Lower leg skin (tissue), 4 donors: ENCODE results near the gene PEAR1. TPM values are rescaled to one million over a fixed set of nuclear protein-coding genes. Genes with fewer than 3 reads are reported as not detected.

ENCODE experiments used
- DNase-seq, 2 donors: peaks; one replicate each; pipeline ENCODE4 v3.0.0-alpha.2; 2019; ENCODE audit warnings: low spot score in 2 of 2
- H3K4me3 ChIP-seq: fragments of 200-600 bp; sonication (generic); 2 replicates; pipeline ENCODE4 v1.5.1; 2017; ENCODE audit warnings: mild to moderate bottlenecking, low read depth; ENCODE audit not compliant: poor library complexity, severe bottlenecking
- CTCF ChIP-seq, 3 donors: fragments of 450-650 bp; IDR thresholded peaks; one replicate each; pipeline ENCODE4 v1.5.1; 2016; ENCODE audit warnings: antibody characterized with exemption in 3 of 3, mild to moderate bottlenecking in 3 of 3, moderate library complexity in 2 of 3
- POLR2A ChIP-seq, 2 donors: fragments of 450-650 bp; IDR thresholded peaks; one replicate each; pipeline ENCODE4 v1.6.1; 2016 to 2017; ENCODE audit warnings: antibody characterized with exemption in 2 of 2, mild to moderate bottlenecking in 1 of 2, moderate library complexity in 1 of 2
- WGBS, 2 donors: methylation state at CpG; one replicate each; pipeline ENCODE4 v1.1.5; 2018; 5-methylcytosine and 5-hydroxymethylcytosine counted together
- intact Hi-C: fragments of 100-400 bp; cut with DNase I; formaldehyde crosslinking; loops from one replicate; pipeline ENCODE4 v1.15.0; 2023; ENCODE audit warnings: low total_unique reads
- total RNA-seq, 4 donors: library from RNA; depleted of rRNA; stranded (reverse); fragments of >200 nt; gene quantifications; one replicate each; pipeline ENCODE4 v1.1.0, GENCODE V29; 2016

PEAR1 gene
- total RNA-seq, 4 donors from 2014 or later = 2.1 to 10.2 (median 6.6) TPM

DNA sequence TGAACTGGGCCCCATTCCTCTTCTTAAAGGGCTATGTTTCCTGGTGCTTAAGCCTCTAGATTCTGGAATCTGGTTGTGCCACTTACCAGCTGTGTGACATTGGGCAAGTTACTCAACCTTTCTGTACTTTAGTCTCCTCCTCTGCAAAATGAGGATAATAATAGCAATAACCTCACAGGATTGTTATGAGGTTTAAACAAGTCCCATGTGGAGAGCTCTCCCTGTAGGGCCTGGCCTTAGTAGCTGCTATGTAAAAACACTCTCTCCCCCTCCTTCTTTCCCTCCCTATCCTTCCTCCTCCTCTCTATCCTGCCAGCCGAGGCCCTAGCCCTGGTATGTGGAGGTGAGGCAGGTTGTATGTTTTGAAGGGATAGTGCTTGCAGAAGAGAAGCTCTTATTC is 8.2 kb upstream of the PEAR1 start:
- intact Hi-C loops = no loop called here

DNA sequence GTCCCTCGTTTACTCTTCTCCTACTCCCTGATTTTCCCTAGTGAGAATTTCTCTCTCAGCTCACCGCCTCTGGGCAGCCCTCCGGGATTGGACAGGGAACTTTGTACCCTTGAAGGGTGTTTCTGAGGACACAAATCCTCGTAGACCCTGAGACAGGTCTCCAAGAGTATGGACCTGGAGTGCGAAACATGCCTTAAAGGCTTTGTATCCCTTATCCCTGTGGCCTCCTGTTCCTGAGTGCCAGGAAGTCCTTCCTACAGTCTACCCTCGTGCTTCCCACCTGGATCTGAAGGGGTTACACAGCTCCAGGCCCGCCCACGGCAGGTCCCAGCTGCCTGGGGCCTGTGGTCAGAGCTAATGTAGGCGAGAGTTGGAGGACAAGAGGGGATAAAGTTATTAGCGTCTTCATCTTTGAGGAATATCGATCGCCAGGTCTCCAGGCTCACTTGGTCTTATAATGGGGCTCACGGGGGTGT is 7.6 kb upstream of the PEAR1 start:
- intact Hi-C loops = no loop called here
- H3K4me3 ChIP-seq = no peak overlapping the region
- TF ChIP-seq CTCF (IDR thresholded peaks at IDR 0.05) (no peak), POLR2A (IDR thresholded peaks at IDR 0.05) (no peak)
- no peak for DNase-seq
- 67 to 70% methylated on average over 13 of the region's 13 CpGs for WGBS, 2 donors

More for the DNA sequence above, 8.2 kb upstream of the PEAR1 start:
- H3K4me3 ChIP-seq = no peak overlapping the region
- TF ChIP-seq CTCF (IDR thresholded peaks at IDR 0.05) = no peak
- no peak for TF ChIP-seq POLR2A (IDR thresholded peaks at IDR 0.05)
- WGBS, 2 donors = 36 to 43% methylated on average over 1 of the region's 1 CpG
- no peak for DNase-seq

DNA sequence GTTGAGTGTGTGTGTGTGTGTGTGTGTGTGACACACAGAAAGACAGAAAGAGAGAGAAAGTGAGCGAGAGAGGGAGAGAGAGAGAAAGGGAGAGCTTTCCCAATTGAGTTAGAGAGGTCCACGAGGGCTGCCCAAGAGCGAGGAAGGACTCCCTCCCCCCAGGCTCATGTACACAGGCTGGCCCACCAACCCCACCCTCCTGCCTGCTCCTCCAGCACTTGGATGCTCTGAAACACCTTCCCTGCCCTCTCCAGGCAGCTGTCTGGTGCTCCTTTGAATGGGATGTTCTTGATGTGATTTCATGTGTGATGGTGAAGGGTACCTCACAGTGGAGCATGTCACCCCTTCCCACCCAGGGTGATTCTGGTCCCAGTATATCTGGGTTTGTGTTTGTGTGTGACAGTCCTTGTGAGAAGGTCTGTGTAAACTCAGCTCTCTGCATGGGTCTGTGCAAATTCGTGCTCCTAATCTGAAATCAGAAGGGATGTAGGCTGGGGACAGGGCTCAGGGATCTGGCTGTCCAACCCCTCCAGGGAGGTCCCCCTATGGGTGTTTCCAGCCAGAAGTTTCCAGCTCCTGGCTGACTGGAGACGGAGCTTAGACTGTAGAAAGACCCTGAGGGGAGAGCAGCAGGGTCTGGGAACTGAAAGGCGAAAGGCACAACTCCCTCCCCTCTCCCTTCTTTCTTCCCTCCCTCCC is 6.8 kb upstream of the PEAR1 start:
- DNase-seq = no peak
- intact Hi-C loops = no loop called here
- TF ChIP-seq CTCF (IDR thresholded peaks at IDR 0.05) (no peak), POLR2A (IDR thresholded peaks at IDR 0.05) (no peak)
- 41 to 44% methylated on average over 6 of the region's 6 CpGs for WGBS, 2 donors
- no peak overlapping the region for H3K4me3 ChIP-seq

DNA sequence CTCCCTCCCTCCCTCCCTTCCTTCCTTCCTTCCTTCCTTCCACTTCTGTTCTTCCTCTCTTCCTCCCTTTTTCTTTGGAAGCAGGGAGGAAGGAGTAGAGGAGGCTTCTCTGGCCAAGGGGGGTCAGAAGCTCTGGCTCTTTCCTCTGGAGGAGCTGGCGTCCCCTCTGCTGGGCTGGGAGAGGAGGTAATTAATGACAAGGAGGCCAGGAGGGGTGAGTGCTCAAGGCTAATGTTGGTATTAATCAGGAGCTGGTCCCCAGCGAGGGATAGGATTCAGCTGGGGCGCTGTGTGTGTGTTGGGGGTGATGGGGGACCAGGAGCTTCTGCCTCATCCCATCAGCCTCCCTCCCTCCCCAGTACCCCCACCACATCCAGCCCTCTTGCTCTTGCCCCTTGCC is 6.2 kb upstream of the PEAR1 start:
- H3K4me3 ChIP-seq = no peak overlapping the region
- TF ChIP-seq POLR2A (IDR thresholded peaks at IDR 0.05) (no peak), CTCF (IDR thresholded peaks at IDR 0.05) (no peak)
- WGBS, 2 donors = 36 to 45% methylated on average over 3 of the region's 3 CpGs
- DNase-seq = no peak
- intact Hi-C loops = no loop called here

DNA sequence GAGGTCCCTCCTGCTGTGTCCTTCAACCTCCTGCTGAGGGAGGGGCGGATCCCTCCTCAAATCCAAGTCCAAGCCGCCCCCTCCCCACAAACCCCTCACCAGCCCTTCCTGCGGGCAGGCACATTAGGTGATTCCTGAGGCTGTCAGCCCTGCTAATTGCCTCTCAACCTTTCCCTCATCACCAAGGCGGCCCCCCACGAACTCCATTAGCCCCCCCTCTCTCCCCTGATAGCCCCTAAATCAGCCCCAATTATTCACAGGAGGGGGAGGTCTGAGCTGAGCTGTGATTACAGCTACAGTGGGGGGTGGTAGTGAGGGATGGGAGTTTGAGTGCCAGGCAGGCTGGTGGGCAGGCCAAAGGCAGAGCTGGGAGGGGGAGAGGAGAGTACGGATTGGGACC is 5.8 kb upstream of the PEAR1 start:
- intact Hi-C loops = no loop called here
- H3K4me3 ChIP-seq = no peak overlapping the region
- TF ChIP-seq POLR2A (IDR thresholded peaks at IDR 0.05) = no peak
- no peak for TF ChIP-seq CTCF (IDR thresholded peaks at IDR 0.05)
- WGBS, 2 donors = 43% methylated on average over 6 of the region's 6 CpGs
- no peak for DNase-seq
